ENCODE data around the gene BBOF1.

GRCh38 chr14:74029136-74029535 lies 10.0 kb downstream of the BBOF1 start:
- TF ChIP-seq CTCF (IDR thresholded peaks at IDR 0.05): no peak
- TF ChIP-seq POLR2A (IDR thresholded peaks at IDR 0.05): no peak
- TF ChIP-seq EP300 (IDR thresholded peaks at IDR 0.05; ENCODE audit: low read depth): no peak
